C4-2B (cell line): Measurements from ENCODE around the gene PSD4.

Source experiments
- ZFX ChIP-seq: fragments of 450-650 bp; IDR thresholded peaks from 2 replicates; pipeline ENCODE4 v1.6.1; 2017
- TF ChIP-seq, protein P1 (sequence below): fragments of 450-650 bp; conservative IDR thresholded peaks from 2 replicates; pipeline ENCODE4 v1.5.1; 2017; ENCODE audit warnings: mild to moderate bottlenecking

DNA sequence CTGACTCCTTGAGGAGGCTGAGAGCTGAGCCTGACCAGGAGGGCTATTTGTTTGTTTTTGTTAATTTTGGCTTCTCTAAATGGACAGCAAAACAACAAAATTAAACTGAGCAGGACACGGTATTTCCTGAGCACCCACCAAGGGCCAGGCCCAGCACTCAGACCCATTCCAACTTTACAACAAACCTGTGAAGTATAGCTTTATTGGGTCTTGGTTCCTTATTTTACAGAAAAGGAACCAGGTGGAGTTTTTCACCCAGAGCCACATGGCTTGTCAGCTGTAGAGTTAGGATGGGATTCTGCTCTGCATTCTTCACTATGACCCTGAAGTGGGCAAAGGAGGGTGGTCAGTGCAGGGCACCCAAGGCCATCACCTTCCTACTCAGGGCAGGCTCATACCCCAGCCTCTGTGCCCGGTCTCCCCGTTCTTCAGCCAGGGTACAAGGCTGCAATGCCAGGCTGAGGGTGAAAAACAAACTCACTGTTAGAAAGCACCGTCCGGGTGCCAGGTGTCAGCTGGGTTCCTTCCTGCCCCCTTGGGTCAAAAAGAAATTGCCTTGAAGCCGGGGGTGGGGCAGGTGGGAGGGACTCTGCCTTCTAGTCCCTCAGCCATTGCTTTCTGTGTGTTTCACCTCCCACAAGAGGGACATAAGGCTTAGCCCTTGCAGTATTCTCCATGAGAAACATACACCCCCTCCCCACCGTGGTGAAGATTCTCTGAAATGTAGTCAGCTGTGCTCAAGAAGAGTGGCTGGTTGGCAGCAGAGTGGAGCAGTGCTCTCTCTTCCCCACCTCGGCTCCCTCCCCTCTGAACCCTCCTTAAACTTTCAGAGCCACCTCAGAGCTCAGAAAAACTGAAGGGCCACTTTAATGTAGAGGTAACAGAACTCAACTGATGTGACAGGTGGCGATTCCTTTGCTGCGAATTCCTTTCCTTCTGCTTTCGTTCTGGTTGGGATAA, 2.2 kb downstream of the PSD4 start:
- TF ChIP-seq, protein P1, sequence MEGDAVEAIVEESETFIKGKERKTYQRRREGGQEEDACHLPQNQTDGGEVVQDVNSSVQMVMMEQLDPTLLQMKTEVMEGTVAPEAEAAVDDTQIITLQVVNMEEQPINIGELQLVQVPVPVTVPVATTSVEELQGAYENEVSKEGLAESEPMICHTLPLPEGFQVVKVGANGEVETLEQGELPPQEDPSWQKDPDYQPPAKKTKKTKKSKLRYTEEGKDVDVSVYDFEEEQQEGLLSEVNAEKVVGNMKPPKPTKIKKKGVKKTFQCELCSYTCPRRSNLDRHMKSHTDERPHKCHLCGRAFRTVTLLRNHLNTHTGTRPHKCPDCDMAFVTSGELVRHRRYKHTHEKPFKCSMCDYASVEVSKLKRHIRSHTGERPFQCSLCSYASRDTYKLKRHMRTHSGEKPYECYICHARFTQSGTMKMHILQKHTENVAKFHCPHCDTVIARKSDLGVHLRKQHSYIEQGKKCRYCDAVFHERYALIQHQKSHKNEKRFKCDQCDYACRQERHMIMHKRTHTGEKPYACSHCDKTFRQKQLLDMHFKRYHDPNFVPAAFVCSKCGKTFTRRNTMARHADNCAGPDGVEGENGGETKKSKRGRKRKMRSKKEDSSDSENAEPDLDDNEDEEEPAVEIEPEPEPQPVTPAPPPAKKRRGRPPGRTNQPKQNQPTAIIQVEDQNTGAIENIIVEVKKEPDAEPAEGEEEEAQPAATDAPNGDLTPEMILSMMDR, result no peak
- TF ChIP-seq ZFX, result no peak
